ENCODE measurements around the gene DHX8. TPM values are rescaled to one million over a fixed set of nuclear protein-coding genes. Genes with fewer than 3 reads are reported as not detected.

DHX8 gene
- total RNA-seq, 1 experiment from 2014 or later: 34.5 TPM

DNA sequence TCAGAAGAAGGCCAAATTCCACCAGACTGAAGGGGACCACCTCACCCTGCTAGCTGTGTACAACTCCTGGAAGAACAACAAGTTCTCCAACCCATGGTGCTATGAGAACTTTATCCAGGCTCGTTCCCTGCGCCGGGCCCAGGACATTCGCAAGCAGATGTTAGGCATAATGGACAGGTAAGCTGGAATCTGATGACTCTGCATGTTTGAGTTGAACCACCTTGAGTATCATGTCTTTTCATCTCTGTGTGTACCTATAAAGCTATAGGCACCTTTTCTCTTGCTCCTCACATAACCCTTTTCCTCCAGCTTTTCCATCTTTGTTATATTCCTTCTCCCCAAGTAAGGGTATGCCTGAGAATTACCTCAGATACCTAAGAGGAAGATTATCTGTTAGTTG, 37.6 kb downstream of the DHX8 start:
- Histone ChIP-seq H3K4me3 (ENCODE audit: low read length) (no peak overlapping the region), H3F3A (ENCODE audit: low read length, unreplicated experiment) (no peaks in the 10 kb centered on the region), H4K20me1 (ENCODE audit: low read length) (no peaks in the 10 kb centered on the region), H3K4me2 (ENCODE audit: low read length) (no peak overlapping the region), H3K9ac (ENCODE audit: low read length) (no peak overlapping the region), H3K4me1 (ENCODE audit: insufficient read depth, low read length) (peaks cover 14% of the 10 kb centered on the region; the same call in 1 of the 2 replicates), H3K9me2 (replicated peaks; ENCODE audit: low read length) (no peaks in the 10 kb centered on the region), H2AFZ (ENCODE audit: low read length) (no peak overlapping the region), H3K27ac (ENCODE audit: low read length) (no peak overlapping the region), H3K27me3 (ENCODE audit: low read length) (no peaks in the 10 kb centered on the region), H3K36me3 (ENCODE audit: low read depth, low read length) (peaks cover 27% of the 10 kb centered on the region), H3K79me2 (ENCODE audit: low read length) (no peaks in the 10 kb centered on the region), H3K9me3 (ENCODE audit: low read length) (no peaks in the 10 kb centered on the region)
- ATAC-seq (no peak), DNase-seq (no peak)
- no TSS peak for BruUV-seq (replicated peaks)
- no peak for TF ChIP-seq EZH2phosphoT487 (IDR thresholded peaks at IDR 0.05; ENCODE audit: borderline replicate concordance, low read length)
- no peak for TF ChIP-seq EZH2 (IDR thresholded peaks at IDR 0.05; ENCODE audit: low read length, unreplicated experiment)
- CTCF ChIA-PET: interaction anchor here (0.5 to 0.6 kb wide), 2 partner anchors 24 to 95 kb away, joined by 3 to 9 read pairs; no protein-coding TSS in a partner anchor
- intact Hi-C loops (cut with micrococcal nuclease): no loop called here
- POLR2A ChIA-PET (ENCODE audit: unreplicated experiment): no interaction called here

DNA sequence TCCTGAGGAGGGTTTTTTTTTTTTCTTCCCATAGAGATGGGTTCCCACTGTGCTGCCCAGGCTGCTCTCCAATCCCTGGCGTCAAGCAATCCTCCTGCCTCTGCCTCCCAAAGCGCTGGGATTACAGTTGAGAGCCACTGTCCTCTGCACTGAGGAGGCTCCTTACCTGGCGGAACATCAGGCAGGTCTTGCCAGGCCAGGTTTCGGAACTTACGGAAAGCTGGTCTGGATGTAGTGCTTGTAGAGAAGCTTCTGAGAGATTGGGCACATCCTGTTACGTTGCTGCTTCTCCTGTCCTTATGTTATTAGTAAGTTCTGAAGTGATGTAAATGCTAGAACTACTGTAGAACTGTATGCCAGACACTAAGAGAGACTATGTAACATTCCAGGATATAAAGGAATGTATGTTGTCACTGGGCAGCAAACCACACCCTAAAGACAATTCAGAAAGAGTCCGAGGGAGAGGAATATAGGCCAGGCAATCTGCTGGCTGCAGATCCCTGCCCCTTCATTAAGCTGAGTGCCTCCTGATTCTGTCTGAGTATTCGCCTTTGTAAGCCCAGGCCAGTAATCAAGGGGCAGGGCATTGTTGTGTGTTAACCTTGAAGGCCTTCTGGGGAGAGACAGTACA, 41.3 kb downstream of the DHX8 start:
- no TSS peak for BruUV-seq (replicated peaks)
- DNase-seq: no peak
- no peaks in the 10 kb centered on the region for H3K4me1 ChIP-seq (ENCODE audit: insufficient read depth, low read length)
- H3K4me3 ChIP-seq (ENCODE audit: low read length): no peak overlapping the region
- no peaks in the 10 kb centered on the region for H3K9me2 ChIP-seq (replicated peaks; ENCODE audit: low read length)
- H3K36me3 ChIP-seq (ENCODE audit: low read depth, low read length): peaks cover 35% of the 10 kb centered on the region
- H4K20me1 ChIP-seq (ENCODE audit: low read length): no peaks in the 10 kb centered on the region
- peak; percentile 61 for ATAC-seq
- no peak overlapping the region for H3K4me2 ChIP-seq (ENCODE audit: low read length)
- no peak overlapping the region for H2AFZ ChIP-seq (ENCODE audit: low read length)
- CTCF ChIA-PET: interaction anchor here (0.6 kb wide), 1 partner anchor 119 kb away, joined by 6 read pairs; no protein-coding TSS in a partner anchor
- H3K27ac ChIP-seq (ENCODE audit: low read length): no peak overlapping the region
- no peaks in the 10 kb centered on the region for H3K27me3 ChIP-seq (ENCODE audit: low read length)
- H3F3A ChIP-seq (ENCODE audit: low read length, unreplicated experiment): no peaks in the 10 kb centered on the region
- no peak overlapping the region for H3K9ac ChIP-seq (ENCODE audit: low read length)
- no peaks in the 10 kb centered on the region for H3K9me3 ChIP-seq (ENCODE audit: low read length)
- intact Hi-C loops (cut with micrococcal nuclease): no loop called here
- no peak for TF ChIP-seq EZH2 (IDR thresholded peaks at IDR 0.05; ENCODE audit: low read length, unreplicated experiment)
- no peak for TF ChIP-seq EZH2phosphoT487 (IDR thresholded peaks at IDR 0.05; ENCODE audit: borderline replicate concordance, low read length)
- TF ChIP-seq, protein P1, sequence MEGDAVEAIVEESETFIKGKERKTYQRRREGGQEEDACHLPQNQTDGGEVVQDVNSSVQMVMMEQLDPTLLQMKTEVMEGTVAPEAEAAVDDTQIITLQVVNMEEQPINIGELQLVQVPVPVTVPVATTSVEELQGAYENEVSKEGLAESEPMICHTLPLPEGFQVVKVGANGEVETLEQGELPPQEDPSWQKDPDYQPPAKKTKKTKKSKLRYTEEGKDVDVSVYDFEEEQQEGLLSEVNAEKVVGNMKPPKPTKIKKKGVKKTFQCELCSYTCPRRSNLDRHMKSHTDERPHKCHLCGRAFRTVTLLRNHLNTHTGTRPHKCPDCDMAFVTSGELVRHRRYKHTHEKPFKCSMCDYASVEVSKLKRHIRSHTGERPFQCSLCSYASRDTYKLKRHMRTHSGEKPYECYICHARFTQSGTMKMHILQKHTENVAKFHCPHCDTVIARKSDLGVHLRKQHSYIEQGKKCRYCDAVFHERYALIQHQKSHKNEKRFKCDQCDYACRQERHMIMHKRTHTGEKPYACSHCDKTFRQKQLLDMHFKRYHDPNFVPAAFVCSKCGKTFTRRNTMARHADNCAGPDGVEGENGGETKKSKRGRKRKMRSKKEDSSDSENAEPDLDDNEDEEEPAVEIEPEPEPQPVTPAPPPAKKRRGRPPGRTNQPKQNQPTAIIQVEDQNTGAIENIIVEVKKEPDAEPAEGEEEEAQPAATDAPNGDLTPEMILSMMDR (conservative IDR thresholded peaks at IDR 0.05; ENCODE audit: low read depth, low read length): no peak
- no peaks in the 10 kb centered on the region for H3K79me2 ChIP-seq (ENCODE audit: low read length)
- POLR2A ChIA-PET (ENCODE audit: unreplicated experiment): no interaction called here

DNA sequence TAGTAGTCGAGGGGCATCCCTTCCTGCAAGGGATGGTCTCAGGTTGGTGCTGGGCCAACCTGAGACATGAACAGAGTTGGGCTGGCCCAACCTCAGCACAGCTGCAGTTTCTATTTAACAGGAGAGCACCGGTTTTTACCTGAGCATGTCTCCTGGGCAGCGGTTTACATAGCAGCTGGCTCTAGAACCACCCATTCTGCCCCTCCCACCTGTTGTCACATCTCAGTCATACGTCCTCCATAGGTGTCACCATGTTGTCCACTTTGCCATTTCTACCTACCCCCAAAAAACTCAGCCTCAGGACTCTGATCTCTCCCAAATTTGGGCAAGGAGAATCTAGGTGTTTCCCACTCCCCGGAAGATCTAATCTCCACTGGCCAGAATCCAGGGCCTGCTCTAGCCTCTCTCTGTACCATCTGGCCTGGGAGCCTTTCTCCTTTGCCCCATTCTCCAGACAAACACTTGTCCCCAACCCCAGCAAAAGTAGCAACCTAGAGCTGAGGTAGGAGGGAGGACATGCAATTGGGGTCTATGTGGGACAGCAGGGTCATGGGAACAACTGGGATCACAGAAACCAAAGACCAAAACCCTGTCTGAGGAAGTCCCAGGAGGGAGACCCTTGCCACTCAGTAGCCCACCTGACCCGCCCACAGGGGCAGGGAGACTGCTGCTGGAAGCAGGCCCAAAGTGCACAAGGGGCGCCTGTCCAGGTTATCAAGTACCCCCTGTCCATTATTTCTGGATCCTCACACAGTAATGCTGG, 43.3 kb downstream of the DHX8 start:
- POLR2A ChIA-PET (ENCODE audit: unreplicated experiment): no interaction called here
- Histone ChIP-seq H3K9ac (ENCODE audit: low read length) (no peak overlapping the region), H3K36me3 (ENCODE audit: low read depth, low read length) (peaks cover 24% of the 10 kb centered on the region), H2AFZ (ENCODE audit: low read length) (no peak overlapping the region), H3F3A (ENCODE audit: low read length, unreplicated experiment) (no peaks in the 10 kb centered on the region), H3K9me3 (ENCODE audit: low read length) (no peaks in the 10 kb centered on the region), H3K4me2 (ENCODE audit: low read length) (no peak overlapping the region), H4K20me1 (ENCODE audit: low read length) (no peaks in the 10 kb centered on the region), H3K27ac (ENCODE audit: low read length) (no peak overlapping the region), H3K4me3 (ENCODE audit: low read length) (no peak overlapping the region), H3K4me1 (ENCODE audit: insufficient read depth, low read length) (no peaks in the 10 kb centered on the region), H3K79me2 (ENCODE audit: low read length) (no peaks in the 10 kb centered on the region), H3K27me3 (ENCODE audit: low read length) (no peaks in the 10 kb centered on the region), H3K9me2 (replicated peaks; ENCODE audit: low read length) (no peaks in the 10 kb centered on the region)
- no peak for DNase-seq
- TF ChIP-seq, protein P1 (conservative IDR thresholded peaks at IDR 0.05; ENCODE audit: low read depth, low read length): no peak
- TF ChIP-seq EZH2phosphoT487 (IDR thresholded peaks at IDR 0.05; ENCODE audit: borderline replicate concordance, low read length) (no peak), EZH2 (IDR thresholded peaks at IDR 0.05; ENCODE audit: low read length, unreplicated experiment) (no peak)
- no peak for ATAC-seq
- CTCF ChIA-PET: no interaction called here
- no TSS peak for BruUV-seq (replicated peaks)
- intact Hi-C loops (cut with micrococcal nuclease): no loop called here
